Kidney tubule cell (primary cell): Measurements from ENCODE around the gene ZDHHC14.
"Not testable (repeated sequence)": the region's sequence is repeated elsewhere in the genome, so short reads cannot be mapped to it uniquely, and the experiment has no call there.

Source experiments
- DNase-seq: peaks from one replicate; pipeline ENCODE4 v3.0.0-alpha.2; 2018; ENCODE audit warnings: low spot score

ZDHHC14 gene

DNA sequence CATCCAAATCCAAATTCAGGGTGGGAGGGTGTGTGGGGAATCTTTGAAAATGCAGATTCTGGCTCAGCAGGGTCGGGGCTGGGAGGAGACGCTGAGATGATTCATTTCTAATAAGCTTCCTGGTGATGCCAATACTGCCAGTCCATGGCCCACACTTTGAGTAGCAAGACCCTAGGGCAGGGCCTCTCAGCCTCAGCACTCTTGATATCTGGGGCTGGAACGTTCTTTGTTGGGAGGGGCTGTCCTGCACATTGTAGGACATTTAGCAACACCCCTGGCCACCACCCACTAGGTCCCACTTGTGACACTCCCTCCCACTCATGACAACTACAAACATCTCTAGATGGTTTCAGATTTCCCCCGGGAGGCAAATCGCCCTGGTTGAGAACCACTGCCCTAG is 191.0 kb downstream of the ZDHHC14 start:
- DNase-seq = no peak

DNA sequence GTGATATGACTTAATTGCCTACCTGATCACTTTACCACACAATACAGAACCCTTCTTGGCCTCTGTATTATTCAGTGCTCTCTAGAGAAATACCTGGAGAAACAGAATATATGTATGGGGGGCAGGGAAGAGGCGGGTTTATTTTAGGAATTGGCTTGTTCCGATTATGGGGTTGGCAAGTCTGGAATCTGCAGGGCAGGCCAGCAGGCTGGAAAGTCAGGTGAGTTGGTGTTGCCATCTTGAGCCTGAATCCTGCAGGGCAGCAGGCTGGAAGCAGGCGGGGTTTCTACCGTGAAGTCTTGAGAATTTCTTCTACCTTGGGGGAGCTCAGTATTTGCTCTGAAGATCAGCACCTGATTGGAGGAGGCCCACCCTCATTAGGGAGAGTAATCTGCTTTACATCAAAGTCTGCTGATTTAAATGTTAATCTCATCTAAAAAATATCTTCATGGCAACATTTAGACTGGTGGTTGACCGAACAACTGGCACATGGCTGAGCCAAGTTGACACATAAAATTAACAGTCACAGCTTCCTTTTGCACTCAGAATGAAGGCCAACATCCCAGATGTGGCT is 193.9 kb downstream of the ZDHHC14 start:
- DNase-seq = no peak

DNA sequence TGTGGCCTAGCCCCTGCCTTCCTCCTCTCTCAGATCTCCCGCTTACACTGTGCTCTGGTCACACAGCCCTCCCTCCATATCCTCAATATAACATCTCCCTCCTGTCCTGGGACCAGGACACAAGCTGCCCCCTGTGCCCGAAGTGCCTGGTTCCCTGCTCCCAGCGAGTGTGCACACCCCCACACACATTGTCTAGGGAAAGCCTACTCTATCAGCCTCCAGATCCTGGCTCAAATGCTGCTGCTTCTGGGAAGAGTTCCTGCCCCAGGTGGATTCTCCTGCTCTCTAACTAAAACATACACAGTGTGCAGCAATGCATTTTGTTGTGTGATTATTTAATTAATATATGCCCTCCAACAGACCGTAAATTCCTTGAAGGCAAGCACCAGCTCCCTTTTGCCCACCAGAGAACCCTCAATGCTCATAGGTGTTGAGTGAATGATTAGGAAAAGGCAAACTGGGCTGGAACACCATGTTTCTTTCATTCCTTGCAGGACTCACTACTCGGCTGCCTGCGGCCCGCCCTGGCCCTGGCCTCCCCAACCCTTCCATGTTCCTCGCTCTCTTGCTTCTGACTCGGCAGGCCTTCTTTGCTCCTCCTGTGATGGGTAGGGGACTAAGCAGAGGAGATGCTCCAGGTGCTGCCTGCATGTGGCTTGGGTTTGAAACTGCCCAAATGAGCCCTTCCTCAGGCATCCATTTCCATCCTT is 194.6 kb downstream of the ZDHHC14 start:
- no peak for DNase-seq

DNA sequence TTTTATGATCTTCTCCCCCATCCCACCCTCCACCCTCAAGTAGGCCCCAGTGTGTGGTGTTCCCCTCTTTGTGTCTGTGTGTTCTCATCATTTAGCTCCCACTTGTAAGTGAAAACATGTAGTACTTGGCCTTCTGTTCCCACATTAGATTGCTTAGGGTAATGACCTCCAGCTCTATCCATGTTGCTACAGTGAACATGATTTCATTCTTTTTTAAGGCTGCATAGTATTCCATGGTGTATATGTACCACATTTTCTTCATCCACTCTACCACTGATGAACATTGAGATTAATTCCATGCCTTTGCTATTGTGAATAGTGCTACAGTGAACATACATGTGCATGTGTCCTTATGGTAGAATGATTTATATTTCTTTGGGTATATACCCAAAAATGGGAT is 196.0 kb downstream of the ZDHHC14 start:
- not testable (repeated sequence) for DNase-seq

DNA sequence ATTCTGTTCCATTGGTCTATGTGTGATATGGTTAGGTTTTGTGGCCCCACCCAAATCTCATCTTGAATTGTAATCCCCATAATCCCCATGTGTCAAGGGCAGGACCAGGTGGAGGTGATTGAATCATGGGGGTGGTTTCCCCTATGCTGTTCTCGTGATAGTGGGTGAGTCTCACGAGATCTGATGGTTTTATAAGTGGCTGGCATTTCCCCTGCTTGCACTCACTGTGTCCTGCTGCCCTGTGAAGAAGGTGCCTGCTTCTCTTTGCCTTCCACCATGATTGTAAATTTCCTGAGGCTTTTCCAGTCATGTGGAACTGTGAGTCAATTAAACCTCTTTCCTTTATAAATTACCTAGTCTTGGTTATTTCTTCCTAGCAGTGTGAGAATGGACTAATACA is 197.5 kb downstream of the ZDHHC14 start:
- DNase-seq = not testable (repeated sequence)

DNA sequence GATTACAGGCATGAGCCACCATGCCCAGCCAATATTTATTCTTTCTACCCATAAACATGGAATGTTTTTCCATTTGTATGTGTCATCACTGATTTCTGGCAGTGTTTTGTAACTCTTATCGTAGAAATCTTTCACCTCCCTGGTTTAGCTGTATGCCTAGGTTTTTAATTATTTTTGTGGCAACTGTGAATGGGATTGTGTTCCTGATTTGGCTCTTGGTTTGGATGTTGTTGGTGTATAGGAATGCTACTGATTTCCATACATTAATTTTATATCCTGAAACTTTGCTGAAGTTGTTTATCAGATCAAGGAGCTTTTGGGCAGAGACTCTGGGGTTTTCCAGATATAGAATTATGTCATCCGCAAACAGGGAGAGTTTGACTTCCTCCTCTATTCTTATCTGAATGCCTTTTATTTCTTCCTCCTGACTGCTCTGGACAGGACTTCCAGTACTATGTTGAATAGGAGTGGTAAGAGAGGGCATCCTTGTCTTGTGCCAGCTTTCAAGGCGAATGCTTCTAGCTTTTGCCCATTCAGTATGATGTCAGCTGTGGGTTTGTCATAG is 198.6 kb downstream of the ZDHHC14 start:
- DNase-seq = peak; percentile 57

DNA sequence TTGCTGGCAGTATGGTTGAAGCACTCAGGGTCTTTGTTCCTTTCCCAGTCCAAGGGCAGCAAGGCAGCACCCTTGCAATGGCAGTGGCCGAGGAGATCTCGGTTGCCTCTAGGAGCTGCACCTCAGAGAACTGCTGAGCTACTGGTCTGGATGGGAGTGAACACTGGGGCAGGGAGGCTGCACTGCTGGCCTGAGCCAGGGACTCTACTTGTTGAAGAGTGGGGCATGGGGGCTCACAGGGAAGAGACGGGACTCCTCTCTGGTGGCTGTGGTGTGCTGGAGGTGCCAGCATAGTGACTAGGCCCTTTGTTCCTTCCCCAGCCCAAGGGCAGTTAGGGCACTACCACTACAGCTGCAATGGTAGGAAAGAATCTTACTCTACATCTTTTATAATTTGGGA is 203.0 kb downstream of the ZDHHC14 start:
- DNase-seq = no peak

DNA sequence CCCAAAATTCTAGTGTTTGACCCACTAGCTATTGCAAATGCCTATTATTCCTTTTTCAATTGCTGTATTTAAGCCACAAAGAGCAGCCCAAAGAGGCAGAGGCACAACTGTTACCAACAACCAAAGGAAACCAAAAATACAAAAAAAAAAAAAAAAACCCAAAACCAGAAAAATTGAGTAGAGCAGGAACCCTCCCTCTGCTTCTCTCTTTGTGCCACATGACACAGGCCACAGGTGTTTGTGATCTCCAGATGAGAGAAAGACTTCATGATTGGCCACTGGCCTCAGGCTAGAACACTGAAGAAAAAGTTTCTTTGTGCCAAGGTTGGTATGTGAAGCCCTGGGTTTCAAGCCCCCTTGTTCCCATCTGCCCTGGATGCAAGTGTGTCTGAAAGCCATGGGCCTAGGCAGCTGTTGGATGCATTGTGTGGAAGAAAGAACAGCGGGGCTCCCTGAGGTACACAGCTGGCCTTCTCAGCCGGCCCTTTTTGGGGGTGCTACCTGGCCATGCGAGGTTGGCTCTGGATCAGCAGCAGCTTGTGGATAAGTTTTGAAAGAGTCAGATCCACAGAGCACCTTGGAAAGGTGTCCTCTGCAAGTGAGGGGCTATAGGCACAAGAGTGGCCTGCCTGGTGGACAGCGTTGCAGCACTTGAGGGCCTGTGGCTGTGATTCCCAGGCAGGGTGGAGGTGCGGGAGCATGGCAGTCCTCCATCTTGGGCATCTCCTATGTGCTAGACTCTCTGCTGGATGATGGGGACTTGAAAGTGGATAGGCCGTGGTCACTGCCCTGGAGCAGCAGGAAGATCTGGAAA is 204.5 kb downstream of the ZDHHC14 start:
- DNase-seq = no peak

DNA sequence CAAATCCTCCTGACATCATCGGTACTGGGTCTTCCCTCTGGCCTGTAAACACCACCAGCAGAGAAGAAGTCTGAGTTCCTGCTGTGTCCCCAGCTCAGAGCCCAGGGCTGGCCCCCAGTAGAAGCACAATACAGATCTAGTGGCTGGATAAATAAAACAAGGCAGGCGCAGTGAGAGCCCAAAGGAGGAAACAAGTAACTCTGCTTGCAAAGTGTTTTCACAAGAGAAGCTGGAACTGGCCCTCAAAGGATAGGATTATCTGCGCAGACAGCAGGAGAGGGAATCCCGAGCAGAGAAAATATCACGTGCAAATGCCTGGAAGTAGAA is 205.1 kb downstream of the ZDHHC14 start:
- no peak for DNase-seq

DNA sequence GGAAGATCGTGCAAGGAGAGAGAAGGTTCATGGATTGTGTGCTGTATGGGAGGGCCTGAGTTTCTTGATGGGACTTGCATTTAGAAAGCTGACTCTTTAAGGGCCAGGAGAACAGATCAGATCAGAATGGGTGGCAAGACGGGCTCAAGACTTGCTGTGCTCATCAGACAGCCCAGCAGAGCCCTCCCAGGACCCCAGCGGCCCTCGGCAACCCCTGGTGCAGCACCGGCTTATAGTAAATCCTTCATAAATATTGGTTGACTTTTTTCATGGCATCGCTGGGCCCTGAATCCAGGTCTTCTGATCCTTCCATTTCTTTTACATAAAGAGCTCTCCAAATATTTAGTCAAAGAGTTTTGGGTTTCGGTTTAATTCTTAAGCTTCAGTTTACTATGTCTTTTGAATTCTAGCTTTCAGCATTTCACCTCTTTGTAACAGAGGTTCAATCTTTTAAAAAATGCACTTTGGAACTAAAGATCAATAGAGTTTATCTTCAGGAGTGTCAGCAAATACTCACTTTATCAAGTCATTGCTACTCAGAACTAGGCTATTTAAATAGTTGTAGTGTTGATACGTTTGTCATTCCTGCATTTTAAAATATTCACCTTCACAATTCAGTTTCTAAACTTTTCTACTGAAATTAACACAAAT is 205.6 kb downstream of the ZDHHC14 start:
- no peak for DNase-seq

DNA sequence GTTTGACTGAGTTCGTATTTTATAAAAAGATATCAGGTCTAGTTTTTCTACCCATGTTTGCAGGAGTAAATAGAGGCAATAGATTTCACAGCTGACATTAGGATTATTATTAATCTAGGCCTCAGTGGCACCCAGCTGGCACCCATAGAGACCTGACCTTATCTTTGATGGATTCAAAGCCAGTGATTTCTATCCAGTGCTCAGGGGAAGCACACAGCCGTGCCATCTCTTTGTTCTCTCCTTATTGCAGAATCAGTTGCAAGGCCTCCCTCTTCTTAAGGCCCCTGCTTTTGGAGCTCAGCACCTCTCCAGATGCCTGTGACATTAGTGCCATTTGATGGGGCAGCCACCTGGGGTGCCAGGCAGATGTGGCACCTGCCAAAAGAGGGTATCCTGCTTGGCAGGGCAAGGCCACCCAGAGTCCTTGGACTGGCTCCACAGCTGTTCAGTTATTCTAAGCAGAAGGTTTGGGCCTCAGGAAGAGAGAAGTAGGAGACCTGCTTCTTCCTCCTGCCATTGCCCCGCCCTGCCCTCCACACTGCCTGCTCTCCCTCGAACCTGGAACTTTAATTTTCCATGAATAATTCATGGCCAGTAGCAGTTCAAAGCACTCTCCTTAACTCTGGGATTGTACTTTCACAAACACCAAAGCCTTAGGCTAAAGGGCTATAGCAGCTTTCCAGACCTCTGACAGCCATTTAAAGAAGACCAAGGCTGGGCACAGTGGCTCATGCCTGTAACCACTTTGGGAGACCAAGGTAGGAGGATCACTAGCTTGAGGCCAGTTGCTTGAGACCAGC is 206.3 kb downstream of the ZDHHC14 start:
- no peak for DNase-seq

DNA sequence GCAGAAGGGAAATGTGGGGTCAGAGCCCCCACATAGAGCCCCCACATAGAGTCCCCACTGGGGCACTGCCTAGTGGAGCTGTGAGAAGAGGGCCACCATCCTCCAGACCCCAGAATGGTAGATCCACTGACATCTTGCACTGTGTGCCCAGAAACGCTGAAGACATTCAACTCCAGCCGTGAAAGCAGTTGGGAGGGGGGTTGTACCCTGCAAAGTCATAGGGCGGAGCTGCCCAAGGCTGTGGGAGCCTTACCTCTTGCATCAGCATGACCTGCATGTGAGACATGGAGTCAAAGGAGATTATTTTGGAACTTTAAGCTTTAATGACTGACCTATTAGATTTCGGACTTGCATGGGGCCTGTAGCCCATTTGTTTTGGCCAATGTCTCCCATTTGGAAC is 209.7 kb downstream of the ZDHHC14 start:
- not testable (repeated sequence) for DNase-seq

DNA sequence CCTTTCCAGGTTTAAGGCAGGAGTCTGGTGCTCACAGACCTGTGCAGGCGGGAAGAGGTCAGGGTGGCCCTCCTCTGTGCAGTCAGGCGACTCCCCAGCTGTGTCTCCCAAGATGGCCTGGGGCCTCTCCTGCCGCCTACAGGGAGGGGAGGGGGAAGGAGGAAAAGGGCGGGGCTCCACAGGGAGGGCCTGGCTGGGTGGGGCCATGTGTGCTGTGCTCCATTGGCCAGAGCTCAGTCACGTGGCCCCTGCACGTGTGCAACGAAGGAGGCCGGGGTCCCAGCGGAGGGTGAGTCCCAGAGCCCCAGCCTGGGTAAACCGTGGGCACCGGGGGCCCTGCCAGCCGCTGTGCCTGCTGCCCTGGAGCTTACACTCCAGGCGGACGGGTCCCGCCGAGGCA is 211.6 kb downstream of the ZDHHC14 start:
- peak; percentile 22 for DNase-seq

DNA sequence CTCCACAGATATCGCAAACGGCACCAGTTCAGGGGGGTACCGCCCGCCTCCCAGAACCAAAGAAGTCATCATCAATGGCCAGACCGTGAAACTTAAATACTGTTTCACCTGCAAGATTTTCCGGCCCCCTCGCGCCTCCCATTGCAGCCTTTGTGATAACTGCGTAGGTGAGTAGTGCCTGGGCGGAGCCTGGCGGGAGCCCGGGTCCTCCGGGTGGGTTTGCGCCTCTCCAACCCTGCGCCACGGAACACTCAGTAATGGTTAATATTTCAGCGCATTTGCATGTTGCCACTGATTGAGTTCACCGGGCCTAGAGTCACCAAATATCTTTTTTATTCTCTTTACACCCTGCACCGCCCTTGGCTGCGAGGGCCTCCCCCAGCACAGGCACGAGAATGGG is 212.0 kb downstream of the ZDHHC14 start:
- no peak for DNase-seq

DNA sequence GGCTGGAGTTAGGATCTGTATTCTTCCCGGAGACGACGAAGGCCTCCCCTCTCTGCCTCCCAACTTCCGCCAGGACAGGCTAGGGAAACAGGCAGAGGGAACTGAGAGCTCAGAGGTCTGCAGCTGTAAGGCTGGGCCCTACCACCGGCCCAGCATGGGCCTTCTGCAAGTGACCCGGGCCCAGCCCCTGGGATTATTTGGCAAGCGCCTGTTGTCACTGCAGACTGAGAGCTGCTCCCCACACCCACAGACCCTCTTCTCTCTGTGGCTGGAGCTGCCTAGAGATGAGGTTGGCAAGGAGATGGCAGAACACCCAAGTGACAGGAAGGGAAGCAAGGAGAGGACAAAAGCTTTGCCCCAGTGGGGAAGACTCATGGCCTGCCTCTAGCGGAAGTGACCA is 212.6 kb downstream of the ZDHHC14 start:
- DNase-seq = no peak

DNA sequence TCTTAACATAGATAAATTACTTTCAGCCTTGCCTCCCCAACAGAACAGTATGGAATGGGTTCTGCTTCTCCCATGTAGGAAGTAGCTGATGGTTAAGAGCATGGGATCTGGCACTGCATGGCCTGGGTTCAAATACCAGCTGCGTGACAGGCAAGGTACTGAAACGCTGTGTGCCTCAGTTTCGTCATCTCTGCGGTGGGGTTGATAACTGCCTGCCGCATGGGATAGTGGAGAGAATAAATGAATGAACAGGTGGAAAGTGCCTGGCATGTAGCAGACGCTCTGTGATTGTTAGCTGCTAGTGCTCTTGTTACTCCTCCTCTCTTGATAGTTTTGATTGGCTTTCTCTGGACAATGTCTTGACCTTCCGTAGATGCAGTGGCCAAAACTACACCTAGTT is 213.3 kb downstream of the ZDHHC14 start:
- no peak for DNase-seq

DNA sequence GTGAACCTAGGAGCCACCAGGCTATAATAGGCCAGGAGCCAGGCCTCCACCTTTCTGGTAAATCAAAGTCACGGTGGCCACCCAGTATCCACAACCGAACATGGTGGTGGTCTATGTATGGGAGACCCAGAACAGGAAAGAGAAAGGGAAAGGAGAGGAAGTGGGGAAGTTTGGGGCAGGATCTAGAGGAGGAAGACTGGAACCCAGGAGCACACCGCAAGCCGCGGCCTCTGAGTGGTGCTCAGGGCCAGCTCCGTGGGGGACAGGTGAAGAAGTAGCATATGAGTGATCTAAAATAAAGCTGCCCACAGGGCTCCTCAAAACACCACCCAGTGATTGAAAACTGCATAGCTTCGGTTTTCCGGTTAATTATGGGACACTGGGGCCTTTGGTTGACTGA is 214.8 kb downstream of the ZDHHC14 start:
- DNase-seq = no peak

DNA sequence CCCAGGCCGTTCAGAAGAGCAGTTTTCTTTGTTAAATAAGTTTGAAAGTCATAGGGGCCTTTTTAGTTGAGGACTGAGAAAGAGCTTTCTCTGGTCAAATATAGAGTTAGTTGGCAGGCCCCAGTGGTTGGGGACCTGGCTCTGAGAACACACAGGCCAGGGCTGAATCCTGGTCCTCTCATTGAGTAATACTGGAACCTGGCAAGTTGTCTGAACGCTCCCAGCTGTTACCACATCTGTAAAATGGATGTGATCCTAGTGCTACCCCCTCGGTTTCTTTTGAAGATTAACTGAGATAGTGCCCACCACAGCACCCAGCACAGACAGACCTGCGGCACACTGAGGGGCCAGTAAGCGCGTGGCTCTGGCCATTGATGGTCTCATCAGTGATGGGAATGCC is 215.5 kb downstream of the ZDHHC14 start:
- no peak for DNase-seq

DNA sequence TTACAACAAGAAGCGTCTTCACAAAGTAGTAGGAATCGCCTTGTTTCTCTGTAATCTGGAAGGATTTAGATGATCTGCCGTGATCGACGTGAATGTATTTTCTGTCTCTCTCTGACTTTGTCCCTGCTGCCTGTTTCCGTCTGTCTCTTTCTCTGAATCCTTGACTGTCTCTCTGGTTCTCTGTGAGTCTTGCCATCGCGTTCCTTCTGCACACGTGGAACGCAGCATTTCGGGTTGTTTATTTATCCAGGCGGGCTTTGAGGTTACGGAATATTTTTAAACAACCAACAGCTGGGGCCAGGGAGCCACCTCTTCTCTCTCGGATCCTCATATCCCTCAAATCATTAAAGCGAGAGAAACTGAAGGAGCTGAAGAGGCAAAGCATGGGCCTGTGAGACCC is 215.9 kb downstream of the ZDHHC14 start:
- no peak for DNase-seq

DNA sequence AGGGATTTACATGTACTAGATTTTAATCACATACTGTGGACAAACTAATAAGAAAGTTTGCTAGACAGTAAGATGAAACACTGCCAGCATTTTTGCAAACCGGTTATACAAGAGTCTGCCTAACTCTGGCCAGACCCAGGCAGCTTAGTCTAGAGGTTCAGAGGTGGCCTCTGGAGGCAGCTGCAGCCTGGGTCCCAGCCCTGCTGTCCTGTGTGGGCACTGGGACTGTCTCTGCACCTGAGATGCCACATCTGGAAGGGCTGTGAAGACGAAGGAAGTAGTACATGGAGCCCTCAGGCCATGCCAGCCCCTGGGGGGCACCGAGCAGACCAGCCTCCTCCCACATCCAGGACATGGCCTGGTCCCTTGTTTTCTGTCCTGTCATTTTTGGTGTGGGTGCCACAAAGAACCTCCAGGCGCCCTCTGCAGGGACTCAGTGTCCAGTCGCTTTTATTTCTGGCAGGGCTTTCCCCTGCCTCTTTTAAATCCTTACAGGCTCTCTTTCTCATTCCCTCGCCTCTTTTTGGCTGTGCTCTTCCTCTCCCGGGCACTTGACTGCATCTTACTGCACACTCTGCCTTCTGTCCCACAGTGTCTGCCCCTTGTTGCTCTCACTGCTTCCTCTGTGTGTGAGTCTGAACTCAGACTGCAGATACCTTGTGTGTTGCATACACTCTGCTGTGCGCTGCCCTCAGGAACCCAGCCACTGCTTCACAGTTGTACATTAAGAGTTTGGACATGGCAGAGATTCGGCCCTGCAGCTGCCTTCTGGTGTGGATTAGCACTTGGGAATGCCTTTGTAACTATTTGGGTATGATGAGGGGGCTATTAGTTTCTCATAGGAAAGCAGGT is 216.7 kb downstream of the ZDHHC14 start:
- peak; percentile 52 for DNase-seq

DNA sequence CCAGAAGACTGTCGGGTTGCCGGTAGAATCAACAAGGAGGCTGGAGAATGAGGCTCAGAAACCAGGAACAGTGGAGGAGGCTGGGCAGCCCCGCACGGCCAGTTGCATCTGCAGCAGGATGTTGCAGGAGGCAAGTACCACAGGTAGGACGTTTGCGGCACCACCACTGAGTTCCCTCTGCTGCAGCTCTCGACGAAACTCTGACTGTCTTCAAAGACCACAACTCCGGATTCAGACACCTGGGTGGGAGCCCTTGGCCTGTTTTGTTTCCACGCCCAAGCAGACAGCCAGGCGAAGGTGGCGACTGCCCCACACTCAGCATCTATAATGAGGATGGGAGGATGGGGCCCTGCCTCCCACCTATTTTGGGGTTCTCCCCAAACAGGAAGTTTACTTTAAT is 218.2 kb downstream of the ZDHHC14 start:
- no peak for DNase-seq
